GM21447 (cell line): ENCODE data around the gene GDF9.
A peak's percentile ranks its signal among the peaks of the same experiment; 100 is the strongest.

Source experiments
- ATAC-seq: cut with Tn5 transposase; IDR thresholded peaks from one replicate; pipeline ENCODE4 v1.9.1; 2021; ENCODE audit not compliant: unreplicated experiment

The GDF9 gene

GRCh38 chr5:132821350-132821749 is 44.9 kb downstream of the GDF9 start:
- ATAC-seq: no peak

GRCh38 chr5:132820162-132820754 is 46.0 kb downstream of the GDF9 start:
- peak; percentile 82 for ATAC-seq

- no peak for ATAC-seq
Observed at GRCh38 chr5:132819468-132819867, 46.8 kb downstream of the GDF9 start.

- ATAC-seq: no peak
Observed at GRCh38 chr5:132817011-132817410, 49.3 kb downstream of the GDF9 start.

GRCh38 chr5:132816554-132816953 is 49.7 kb downstream of the GDF9 start:
- no peak for ATAC-seq

GRCh38 chr5:132816083-132816482 is 50.2 kb downstream of the GDF9 start:
- no peak for ATAC-seq

GRCh38 chr5:132815454-132815853 is 50.8 kb downstream of the GDF9 start:
- ATAC-seq: no peak

- ATAC-seq: no peak
Observed at GRCh38 chr5:132814503-132815294, 51.6 kb downstream of the GDF9 start.

- ATAC-seq: no peak
Observed at GRCh38 chr5:132813599-132814502, 52.4 kb downstream of the GDF9 start.

GRCh38 chr5:132812781-132813598 is 53.3 kb downstream of the GDF9 start, which contains the start of gene SOWAHA:
SOWAHA (plus strand) TSS chr5:132813302; CDS start chr5:132813622, 320 bp downstream.
- ATAC-seq: no peak

GRCh38 chr5:132812123-132812765 is 54.0 kb downstream of the GDF9 start:
- ATAC-seq: no peak
